ENCODE results near the gene MAN1C1.
A peak's percentile ranks its signal among the peaks of the same experiment; 100 is the strongest.

The MAN1C1 gene

GRCh38 chr1:25757151-25757845 lies 140.7 kb downstream of the MAN1C1 start:
- FAIRE-seq (no peak), DNase-seq (ENCODE audit: insufficient read length, low spot score) (no peak)
- TF ChIP-seq PAX5 (IDR thresholded peaks at IDR 0.05; ENCODE audit: insufficient read depth, low read length, severe bottlenecking), result no peak
- no peak for TF ChIP-seq POU2F2 (IDR thresholded peaks at IDR 0.05; ENCODE audit: low read depth, low read length)
- no peak for TF ChIP-seq POLR2A (IDR thresholded peaks at IDR 0.05; ENCODE audit: low read depth, low read length)
- no peak for TF ChIP-seq POLR2AphosphoS5 (IDR thresholded peaks at IDR 0.05; ENCODE audit: low read depth, low read length)
- TF ChIP-seq TAF1 (IDR thresholded peaks at IDR 0.05; ENCODE audit: low read depth, low read length), result no peak
- TF ChIP-seq SPI1 (IDR thresholded peaks at IDR 0.05; ENCODE audit: low read depth, low read length), result no peak

- DNase-seq (ENCODE audit: insufficient read length, low spot score) (no peak), FAIRE-seq (no peak)
- TF ChIP-seq POLR2AphosphoS5 (IDR thresholded peaks at IDR 0.05; ENCODE audit: low read depth, low read length) (no peak), TAF1 (IDR thresholded peaks at IDR 0.05; ENCODE audit: low read depth, low read length) (no peak), SPI1 (IDR thresholded peaks at IDR 0.05; ENCODE audit: low read depth, low read length) (no peak), POLR2A (IDR thresholded peaks at IDR 0.05; ENCODE audit: low read depth, low read length) (no peak), PAX5 (IDR thresholded peaks at IDR 0.05; ENCODE audit: insufficient read depth, low read length, severe bottlenecking) (no peak), POU2F2 (IDR thresholded peaks at IDR 0.05; ENCODE audit: low read depth, low read length) (no peak)
These were observed 141.2 kb downstream of the MAN1C1 start for GRCh38 chr1:25757846-25758185.

- FAIRE-seq (no peak), DNase-seq (ENCODE audit: insufficient read length, low spot score) (no peak)
These were observed 142.0 kb downstream of the MAN1C1 start for GRCh38 chr1:25758466-25759070.

GRCh38 chr1:25760122-25760719 lies 143.6 kb downstream of the MAN1C1 start:
- DNase-seq (ENCODE audit: insufficient read length, low spot score) (no peak), FAIRE-seq (no peak)
- TF ChIP-seq TAF1 (IDR thresholded peaks at IDR 0.05; ENCODE audit: low read depth, low read length), result no peak
- no peak for TF ChIP-seq POLR2AphosphoS5 (IDR thresholded peaks at IDR 0.05; ENCODE audit: low read depth, low read length)
- no peak for TF ChIP-seq SPI1 (IDR thresholded peaks at IDR 0.05; ENCODE audit: low read depth, low read length)
- TF ChIP-seq PAX5 (IDR thresholded peaks at IDR 0.05; ENCODE audit: insufficient read depth, low read length, severe bottlenecking), result no peak
- TF ChIP-seq POU2F2 (IDR thresholded peaks at IDR 0.05; ENCODE audit: low read depth, low read length), result no peak
- TF ChIP-seq POLR2A (IDR thresholded peaks at IDR 0.05; ENCODE audit: low read depth, low read length), result no peak

More at GRCh38 chr1:25758466-25759070, 142.0 kb downstream of the MAN1C1 start:
- no peak for TF ChIP-seq POLR2AphosphoS5 (IDR thresholded peaks at IDR 0.05; ENCODE audit: low read depth, low read length)
- TF ChIP-seq POLR2A (IDR thresholded peaks at IDR 0.05; ENCODE audit: low read depth, low read length), result no peak

- TF ChIP-seq POU2F2 (IDR thresholded peaks at IDR 0.05; ENCODE audit: low read depth, low read length) (no peak), POLR2A (IDR thresholded peaks at IDR 0.05; ENCODE audit: low read depth, low read length) (no peak), TAF1 (IDR thresholded peaks at IDR 0.05; ENCODE audit: low read depth, low read length) (no peak), SPI1 (IDR thresholded peaks at IDR 0.05; ENCODE audit: low read depth, low read length) (no peak), POLR2AphosphoS5 (IDR thresholded peaks at IDR 0.05; ENCODE audit: low read depth, low read length) (no peak), PAX5 (IDR thresholded peaks at IDR 0.05; ENCODE audit: insufficient read depth, low read length, severe bottlenecking) (no peak)
- DNase-seq (ENCODE audit: insufficient read length, low spot score), result no peak
- FAIRE-seq, result no peak
These were observed 144.3 kb downstream of the MAN1C1 start for GRCh38 chr1:25760871-25761270.

GRCh38 chr1:25763493-25763892 lies 146.9 kb downstream of the MAN1C1 start:
- no peak for DNase-seq (ENCODE audit: insufficient read length, low spot score)
- TF ChIP-seq TAF1 (IDR thresholded peaks at IDR 0.05; ENCODE audit: low read depth, low read length) (no peak), POU2F2 (IDR thresholded peaks at IDR 0.05; ENCODE audit: low read depth, low read length) (no peak), SPI1 (IDR thresholded peaks at IDR 0.05; ENCODE audit: low read depth, low read length) (no peak), POLR2A (IDR thresholded peaks at IDR 0.05; ENCODE audit: low read depth, low read length) (no peak), PAX5 (IDR thresholded peaks at IDR 0.05; ENCODE audit: insufficient read depth, low read length, severe bottlenecking) (no peak), POLR2AphosphoS5 (IDR thresholded peaks at IDR 0.05; ENCODE audit: low read depth, low read length) (no peak)
- FAIRE-seq, result no peak

- TF ChIP-seq PAX5 (IDR thresholded peaks at IDR 0.05; ENCODE audit: insufficient read depth, low read length, severe bottlenecking) (no peak), POU2F2 (IDR thresholded peaks at IDR 0.05; ENCODE audit: low read depth, low read length) (no peak), POLR2A (IDR thresholded peaks at IDR 0.05; ENCODE audit: low read depth, low read length) (no peak), POLR2AphosphoS5 (IDR thresholded peaks at IDR 0.05; ENCODE audit: low read depth, low read length) (no peak), SPI1 (IDR thresholded peaks at IDR 0.05; ENCODE audit: low read depth, low read length) (no peak), TAF1 (IDR thresholded peaks at IDR 0.05; ENCODE audit: low read depth, low read length) (no peak)
- DNase-seq (ENCODE audit: insufficient read length, low spot score) (no peak), FAIRE-seq (peak; percentile 77)
These were observed 148.7 kb downstream of the MAN1C1 start for GRCh38 chr1:25765136-25765922.

- DNase-seq (ENCODE audit: insufficient read length, low spot score) (no peak), FAIRE-seq (no peak)
- TF ChIP-seq PAX5 (IDR thresholded peaks at IDR 0.05; ENCODE audit: insufficient read depth, low read length, severe bottlenecking), result no peak
- no peak for TF ChIP-seq POU2F2 (IDR thresholded peaks at IDR 0.05; ENCODE audit: low read depth, low read length)
- no peak for TF ChIP-seq SPI1 (IDR thresholded peaks at IDR 0.05; ENCODE audit: low read depth, low read length)
- TF ChIP-seq TAF1 (IDR thresholded peaks at IDR 0.05; ENCODE audit: low read depth, low read length), result no peak
- TF ChIP-seq POLR2AphosphoS5 (IDR thresholded peaks at IDR 0.05; ENCODE audit: low read depth, low read length), result no peak
- TF ChIP-seq POLR2A (IDR thresholded peaks at IDR 0.05; ENCODE audit: low read depth, low read length), result no peak
These were observed 149.5 kb downstream of the MAN1C1 start for GRCh38 chr1:25765923-25766589.

All from GM12891 (cell line).